NCI-H128 (cell line): ENCODE results near the gene MDK.

Experiments
- DNase-seq: peaks from one replicate; lab custom pipeline; 2025; ENCODE audit not compliant: unreplicated experiment; lab: John Stamatoyannopoulos, UW

Gene MDK, protein sequence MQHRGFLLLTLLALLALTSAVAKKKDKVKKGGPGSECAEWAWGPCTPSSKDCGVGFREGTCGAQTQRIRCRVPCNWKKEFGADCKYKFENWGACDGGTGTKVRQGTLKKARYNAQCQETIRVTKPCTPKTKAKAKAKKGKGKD

DNA sequence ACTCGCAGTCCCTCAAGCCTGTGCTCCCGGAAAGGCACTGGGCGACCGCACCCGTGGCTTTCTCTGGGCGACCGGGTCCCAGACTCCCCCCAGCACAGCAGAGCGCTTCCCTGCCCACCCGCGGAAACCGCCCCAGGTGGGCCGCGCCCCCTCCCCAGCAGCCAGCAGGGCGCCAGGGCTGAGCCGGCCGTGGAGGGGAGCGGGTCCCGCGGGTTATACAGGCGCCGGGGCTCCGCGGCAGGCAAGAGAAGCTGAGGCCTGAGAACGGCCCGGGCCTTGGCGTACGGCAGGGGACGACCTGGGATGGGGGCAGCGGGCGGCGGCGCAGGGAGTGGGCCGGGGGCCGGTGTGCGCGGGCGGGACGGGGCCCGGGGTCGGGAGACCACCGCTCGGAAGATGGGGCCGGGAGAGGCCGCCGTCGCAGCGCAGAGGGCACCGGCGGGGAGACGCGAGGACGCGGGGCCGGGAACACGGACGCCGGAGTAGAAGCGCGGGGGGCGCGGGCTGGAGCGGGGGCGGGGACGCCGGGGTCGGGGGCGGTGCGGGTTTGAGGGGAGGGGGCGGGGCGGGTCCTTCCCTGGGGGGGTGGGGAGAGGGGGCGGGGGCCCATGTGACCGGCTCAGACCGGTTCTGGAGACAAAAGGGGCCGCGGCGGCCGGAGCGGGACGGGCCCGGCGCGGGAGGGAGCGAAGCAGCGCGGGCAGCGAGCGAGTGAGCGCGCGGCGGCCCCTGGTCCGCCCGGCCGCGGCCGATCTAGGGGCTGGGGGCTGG lies at the start of gene MDK:
Gene MDK, plus strand, starts transcription at position 622 of the 771 bp plus-strand sequence. CDS start 389 bp downstream, outside the sequence.
- no peak for DNase-seq

DNA sequence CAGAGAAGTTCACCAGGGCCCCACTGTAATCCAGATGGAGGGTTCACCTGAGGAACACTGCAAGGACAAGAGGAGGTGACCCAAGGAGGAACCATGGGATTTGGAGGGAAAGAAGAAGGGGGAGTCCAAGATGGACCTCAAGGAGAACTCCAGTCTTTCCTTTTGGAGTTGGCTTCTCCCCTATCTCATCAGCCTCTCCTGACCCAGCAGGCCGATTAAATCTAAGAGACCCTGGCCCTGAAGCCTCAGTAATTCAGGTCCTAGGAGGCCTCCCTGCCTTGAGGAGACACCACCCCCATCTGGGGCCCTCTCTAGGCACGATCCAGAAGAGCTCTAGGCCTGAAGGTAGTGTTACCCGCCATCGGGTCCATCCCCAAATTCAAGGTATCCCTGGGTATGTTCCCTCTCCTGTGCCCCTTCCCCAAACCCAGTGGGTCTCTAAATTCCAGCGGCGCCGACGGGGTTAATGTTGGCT lies 49.3 kb upstream of the MDK start:
- no peak for DNase-seq

DNA sequence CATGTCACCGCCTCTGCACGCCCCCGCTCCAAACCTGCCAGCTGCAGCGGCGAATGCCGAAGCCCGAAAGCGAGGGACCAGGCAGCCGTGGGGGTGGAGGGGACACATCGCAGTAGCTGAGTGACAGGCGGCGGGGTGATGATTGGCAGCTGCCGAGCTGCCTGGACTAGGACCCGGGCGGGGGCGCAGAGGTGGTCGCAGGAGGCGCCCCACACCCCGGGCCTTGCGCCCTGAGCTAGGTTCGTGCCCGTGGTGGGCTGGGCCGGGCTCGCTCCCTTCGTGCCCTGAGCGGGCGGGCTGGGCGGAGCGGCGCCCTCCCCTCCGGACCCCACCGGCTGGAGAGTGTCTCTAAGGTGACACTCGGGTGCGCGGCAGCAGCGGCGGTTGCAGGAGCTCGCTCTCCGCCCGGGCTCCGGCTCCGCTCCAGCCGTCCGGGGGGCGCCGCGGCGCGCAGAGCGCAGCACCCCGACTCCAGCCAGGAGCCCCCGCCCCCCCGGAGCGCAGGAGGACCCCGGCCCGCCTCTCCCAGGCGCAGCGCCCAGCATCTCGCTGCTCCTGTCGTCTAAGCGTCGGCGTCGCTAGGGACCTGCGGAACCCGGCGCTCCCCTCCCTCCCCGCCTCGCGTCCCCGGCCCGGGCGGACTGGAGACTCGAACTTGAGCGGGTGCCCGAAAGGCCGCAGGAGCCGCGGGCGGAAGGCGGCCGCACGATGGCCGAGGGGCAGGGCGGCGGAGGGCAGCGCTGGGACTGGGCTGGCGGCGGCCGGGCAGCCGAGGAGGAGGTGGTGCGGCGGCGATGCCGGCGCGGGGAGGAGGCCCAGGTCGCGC lies 48.7 kb upstream of the MDK start:
- no peak for DNase-seq

DNA sequence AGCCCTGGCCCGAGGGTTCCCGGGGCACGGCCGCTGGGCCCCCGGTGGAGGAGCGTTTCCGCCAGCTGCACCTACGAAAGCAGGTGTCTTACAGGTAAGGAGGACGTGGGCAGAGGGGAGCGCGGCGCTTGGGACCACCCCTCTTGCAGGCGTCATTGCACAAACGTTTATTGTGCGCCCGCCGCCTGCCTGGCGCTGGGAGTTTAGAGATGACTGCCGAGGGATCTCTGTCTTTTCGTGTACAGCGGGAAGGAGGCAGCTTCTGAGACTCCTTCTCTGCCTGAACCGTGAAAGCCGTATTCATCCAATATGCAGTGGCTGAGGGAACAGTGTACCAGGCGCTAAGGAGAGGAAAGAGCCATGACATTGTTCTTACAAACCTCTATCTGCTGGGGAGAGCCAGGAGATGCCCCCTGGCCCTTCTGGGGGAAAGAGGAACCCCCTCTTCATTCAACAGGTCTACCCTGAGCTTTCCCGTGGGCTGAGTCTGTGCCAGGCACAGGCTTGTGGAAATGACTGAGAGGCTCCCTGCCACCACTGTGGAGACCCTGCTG lies 48.0 kb upstream of the MDK start:
- no peak for DNase-seq

DNA sequence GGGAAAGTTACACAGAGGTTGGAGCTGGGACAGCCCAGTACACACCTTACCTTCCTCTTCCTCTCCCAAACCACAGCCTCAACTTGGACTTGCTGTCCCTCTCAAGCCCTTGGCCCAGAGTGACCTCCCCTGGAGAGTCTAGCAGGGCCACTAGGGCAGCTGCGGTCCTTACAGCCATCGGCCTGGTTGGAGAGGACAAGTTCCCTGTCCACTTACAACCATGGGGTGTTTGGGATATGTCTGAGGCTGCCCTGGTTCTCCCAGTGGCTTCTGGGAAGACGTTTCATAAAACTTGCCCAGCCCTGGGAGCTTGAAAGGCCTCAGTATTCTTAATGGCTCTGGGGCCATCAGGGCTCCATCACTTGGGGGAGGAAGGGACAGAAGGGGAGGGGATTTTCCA lies 47.3 kb upstream of the MDK start:
- DNase-seq: no peak

DNA sequence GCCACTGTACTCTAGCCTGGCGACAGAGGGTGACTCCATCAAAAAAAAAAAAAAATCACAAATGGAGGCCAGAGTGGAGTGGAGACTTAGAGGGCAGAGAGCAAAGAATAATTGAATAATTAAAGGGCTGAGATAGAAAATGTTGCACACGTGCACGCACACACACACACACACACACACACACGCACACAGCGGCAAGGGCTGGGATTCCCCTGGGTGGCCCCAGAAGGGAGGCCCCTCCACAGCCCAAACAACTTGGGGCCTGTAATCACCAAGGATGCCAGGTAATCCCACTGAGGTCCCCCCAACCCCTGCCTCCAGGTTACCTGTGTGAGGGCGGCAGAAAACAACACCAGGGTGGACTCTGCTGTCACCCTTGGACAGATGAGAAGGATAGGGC lies 46.2 kb upstream of the MDK start:
- DNase-seq: no peak

DNA sequence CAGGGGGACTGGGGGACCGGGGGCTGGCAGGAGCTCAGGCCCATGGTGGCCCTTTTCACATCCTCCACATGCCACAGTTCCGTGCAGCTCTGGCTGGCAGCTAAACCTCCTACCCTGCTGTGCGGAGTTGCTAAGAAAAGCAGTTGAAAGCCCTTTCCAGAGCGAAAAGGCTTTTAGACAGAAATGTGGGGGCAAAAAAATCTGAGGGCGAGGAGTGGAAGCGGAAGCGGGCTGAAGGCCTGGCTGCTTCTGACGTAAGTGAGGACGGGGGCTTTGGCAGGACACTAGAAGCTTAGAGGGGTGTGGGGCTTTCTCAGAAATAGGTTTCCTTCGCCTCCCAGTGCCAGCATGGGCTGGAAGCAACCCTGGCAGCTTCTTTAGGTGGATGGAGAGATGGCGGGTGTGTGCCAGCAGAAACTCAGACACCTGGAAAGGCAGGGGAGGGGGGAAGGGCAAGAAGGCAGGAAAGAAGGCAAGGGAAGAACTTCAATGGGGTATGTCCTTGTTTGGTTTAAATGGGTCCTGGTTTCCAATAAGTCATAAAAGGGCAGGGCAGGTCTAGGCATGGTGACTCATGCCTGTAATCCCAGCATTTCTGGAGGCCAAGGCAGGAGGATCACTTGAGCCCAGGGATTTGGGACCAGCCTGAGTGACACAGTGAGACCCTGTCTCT lies 45.4 kb upstream of the MDK start:
- DNase-seq: no peak

DNA sequence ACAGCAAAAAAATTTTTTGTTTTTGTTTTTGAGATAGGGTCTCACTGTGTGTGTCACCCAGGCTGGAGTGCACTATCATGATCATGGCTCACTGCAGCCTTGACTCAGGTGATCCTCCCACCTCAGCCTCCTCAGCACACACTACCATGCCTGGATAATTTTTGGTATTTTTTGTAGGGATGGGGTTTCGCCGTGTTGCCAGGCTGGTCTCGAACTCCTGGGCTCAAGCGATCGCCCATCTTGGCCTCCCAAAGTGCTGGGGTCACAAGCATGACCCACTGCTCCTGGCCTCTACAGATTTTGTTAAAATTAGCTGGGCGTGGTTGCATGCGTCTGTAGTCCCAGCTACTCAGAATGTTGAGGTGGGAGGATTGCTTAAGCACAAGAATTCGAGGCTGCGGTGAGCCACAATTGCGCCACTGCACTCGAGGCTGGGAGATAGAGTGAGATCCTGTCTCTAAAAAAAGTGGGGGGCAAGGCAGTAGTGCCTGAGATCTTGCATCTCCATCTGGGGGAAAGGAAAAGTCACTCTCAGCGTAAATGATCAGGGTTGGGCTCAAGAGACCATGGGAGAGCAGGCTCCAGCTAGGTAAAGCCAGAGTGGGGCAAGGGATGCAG lies 44.8 kb upstream of the MDK start:
- no peak for DNase-seq

DNA sequence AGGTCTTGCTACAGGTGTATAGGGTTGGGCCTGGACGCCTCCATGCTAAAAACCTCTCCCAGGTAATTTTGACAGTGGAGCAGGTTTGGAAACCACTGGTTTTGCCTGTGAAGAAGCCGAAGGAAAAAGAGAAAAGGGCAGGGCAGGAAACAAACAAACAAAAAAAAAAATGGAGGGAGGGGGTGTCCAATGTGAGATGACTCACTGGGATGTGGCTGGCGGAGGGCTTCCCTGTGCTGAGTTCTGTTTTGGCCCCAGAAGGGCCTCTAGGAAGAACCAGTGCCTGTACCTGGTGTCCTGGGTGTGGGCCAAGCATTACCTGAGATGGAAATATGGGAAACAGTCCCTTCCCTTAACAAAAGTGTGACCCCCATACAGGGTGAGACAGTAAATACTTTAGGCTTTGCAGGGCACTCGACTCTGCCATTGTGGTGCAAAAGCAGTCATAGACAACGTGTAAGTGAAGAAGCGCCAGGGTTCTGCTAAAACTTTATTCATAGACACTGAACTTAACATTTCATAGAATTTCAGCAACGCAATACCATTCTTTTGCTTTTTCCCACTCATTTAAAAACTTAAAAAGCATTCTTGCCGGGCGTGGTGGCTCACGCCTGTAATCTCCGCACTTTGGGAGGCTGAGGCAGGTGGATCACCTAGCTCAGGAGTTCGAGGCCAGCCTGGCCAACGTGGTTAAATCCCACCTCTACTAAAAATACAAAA lies 43.7 kb upstream of the MDK start:
- DNase-seq: no peak

DNA sequence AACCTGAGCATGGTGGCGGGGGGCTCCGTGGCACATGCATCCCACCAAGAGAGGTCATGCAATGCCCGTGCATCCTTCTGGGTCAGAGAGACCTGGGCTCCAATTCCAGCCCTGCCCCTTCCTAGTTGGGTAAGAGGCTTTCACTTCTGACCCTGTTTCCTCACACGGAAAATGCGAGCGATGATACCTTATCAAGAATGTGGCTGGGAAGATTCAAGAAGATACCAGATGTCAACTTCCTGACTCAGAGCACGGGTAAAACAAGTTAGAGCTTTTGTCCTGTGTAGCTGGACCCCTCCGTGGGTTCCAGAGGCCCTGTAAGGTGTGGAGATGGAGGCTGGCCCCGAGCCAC lies 42.9 kb upstream of the MDK start:
- no peak for DNase-seq

DNA sequence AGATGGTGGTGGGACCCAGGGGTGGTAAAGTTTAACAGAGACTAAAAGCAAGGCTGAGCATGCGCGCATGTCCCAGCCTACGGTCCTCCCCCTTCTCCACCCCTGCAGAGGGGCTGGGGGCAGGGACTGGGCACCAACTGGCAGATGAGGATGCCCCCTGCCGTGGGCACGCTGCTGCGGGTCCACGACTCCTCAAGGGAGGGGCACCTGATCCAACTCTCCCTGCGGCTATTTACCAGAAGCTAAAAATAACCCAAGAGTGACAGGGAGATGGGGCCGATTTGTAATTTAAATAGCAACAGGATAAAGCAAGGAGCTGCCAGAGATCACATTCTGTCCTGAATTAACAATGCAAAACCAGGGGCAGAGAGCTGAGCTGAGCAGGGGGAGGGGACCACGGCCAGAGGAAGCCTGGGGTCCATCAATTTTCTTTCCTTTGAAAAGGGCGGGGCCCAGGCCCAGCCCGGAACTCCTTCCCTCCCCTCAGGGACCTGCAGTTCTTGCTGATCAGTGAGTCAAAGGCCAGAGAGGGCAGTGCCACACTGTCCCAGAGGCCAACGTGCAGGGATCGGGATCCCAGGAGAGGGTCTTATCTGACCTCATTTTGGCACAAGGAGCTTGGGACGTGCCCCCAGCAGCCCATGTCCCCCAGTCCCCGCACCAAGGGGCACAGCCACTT lies 42.3 kb upstream of the MDK start:
- DNase-seq: peak; percentile 60

DNA sequence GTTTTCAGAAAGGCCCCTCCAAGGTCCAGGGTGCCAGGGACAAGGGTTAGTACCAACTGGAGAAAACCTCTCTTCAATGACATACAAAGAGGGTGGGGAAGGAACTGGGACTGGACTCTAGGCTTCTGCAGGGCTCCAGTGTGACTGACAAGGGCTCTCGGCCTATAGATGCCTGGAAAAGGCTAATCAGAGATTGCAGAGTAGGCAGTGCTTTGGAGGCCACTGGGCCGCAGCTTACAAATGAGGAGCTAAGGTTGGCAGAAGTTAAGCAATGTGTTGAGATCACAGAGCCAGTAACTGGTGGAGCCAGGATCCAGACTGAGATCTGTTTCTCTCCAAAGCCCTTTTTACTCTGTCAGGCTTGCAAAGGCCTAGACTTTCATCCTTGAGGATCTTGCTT lies 41.7 kb upstream of the MDK start:
- DNase-seq: no peak

DNA sequence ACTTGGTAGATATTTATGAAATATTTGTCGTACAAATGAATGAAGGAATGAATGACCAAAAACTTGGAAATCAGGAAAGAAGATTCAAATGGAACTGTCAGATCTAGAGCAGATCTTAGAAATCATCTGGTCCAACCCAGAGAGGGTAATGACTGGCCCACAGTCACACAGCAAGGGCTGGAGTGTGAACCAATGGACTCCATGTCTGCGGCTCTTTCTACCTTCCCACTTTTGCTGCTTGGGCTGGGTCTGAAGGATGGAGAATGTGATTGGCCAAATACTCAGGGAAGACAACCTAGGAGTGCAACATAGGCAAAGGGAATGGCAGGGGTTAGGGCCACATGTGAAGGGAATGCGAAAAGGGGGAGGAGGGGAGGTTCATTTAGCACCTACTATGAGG lies 40.0 kb upstream of the MDK start:
- no peak for DNase-seq

DNA sequence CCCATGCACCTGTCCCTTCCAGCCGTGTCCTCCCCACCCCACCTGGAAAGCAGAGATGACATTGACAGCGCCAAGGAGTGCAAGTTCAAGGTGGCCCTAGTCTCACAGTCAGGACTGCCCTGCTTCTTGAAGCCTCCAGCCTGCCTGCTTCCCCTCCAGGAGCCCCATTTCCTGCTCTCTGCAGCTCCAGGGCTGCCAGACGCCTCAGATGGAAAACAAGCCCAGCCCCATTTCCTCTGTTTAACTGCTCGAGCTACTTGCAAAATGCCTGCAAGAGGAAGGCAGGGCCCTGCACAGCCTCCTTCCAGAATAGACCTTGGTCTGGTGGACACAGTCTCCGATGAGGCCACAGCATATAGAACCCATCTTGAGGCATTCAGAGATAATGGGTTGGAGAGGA lies 39.2 kb upstream of the MDK start:
- DNase-seq: no peak

DNA sequence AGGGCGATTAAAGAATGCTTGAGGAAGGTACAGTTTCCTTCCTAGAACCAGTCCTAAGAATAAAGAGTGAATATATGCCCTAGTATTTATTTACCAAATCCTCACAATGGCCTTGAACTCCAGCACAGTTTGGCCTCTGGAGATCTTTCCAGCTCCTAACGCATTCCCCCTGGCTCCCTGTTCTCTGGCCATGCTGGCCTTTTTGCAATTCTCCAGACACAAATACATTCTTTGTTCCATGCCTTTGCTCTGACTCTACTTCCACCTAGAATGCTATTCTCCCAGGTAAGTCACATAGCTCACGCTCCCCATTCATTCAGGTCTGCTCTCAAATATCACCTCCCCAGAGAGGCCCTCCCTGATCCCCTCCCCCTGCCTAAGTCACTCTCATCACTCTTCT lies 37.9 kb upstream of the MDK start:
- DNase-seq: no peak

DNA sequence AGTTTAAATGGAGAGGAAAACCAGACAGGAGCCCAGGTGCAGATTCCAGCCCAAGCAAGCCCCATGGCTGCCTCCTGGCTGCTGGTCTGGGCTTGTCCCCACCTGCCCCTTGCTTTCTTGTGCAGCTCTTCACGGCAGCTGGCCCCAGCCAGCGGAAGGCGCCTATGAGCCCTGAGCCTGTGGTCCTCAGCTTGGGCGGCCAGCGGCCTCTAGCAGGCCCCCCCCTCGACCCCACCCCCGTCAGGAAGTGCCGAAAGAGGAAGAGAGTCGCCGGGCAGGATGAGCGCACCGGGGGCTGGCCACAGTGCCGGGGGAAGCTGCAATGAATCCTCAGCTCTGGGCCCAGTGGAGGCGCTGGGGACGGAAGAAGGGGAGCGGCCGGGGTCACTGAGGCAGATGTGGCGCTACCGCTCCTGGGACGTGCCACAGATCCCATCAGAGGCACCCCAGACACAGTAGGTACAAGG lies 36.3 kb upstream of the MDK start:
- DNase-seq: no peak

DNA sequence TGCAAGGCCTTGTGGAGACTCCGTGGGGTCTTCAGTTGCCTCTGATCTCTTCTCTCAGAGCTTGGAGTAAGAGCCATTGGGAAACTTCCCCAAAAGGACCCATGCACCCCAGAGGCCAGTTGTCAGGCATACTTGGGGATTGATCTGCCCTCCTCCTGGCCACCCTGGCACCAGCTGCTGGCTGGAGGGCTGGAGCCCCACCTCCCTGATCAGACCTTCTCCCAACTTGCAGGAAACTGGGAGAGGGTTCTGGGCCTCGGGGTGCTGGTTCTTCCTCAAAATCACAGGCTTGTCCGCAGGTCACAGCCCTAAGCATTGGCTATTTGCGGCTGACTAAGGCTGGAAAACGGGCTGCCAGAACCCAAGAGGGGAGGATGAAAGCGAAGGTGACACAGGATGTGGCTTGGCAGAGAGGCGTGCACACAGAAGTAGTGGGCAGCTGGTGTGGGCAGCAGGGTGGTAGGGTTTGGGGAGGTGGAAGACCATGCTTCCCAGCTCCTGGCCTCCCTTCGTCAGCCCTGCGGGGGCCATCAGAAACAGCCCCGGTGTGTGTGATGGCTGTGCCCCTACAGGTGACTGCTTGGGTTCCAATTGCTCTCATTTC lies 35.5 kb upstream of the MDK start:
- no peak for DNase-seq

DNA sequence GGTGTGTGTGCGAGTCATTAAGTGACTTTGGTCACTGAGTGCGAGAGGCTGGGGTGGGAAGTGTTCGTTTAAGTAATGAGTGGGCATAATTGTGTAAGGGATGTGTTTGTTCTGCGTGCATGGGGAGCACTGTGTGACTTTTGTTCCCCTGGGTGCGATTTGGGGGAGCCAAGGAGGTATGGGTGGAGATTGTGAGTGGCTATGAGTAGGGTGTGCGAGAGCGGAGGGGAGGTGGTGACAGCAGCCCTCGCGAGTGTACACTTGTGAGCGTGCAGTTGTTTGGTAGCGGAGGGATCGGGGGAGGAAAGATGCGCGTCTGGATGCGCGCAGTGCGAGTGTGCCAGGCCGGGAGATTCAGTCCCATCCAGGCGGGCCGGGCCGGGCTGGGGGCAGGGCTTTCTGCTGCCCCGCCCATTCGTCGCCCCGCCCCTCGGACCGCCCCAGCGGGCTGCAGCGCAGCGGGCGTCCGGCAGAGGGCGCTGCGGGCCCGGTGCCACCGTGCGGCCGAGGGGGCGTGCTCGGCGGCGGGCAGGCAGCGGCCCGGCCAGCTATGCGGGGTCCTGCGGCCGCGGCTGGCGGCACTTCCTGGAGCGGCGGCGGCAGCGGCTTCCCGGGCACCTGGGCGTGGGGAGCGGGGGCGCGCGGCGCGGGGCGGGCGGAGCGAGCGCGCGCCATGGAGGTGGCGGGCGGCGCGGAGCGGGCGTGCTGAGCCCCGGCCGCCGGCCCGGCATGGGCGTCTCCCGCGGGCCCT lies 34.4 kb upstream of the MDK start, which contains the start of gene DGKZ:
Gene DGKZ, plus strand, starts transcription at position 578 of the 751 bp plus-strand sequence. CDS start 197 bp downstream, outside the sequence.
- peak; percentile 74 for DNase-seq
